Measurements from ENCODE around the gene TMEM220. TPM values are rescaled to one million over a fixed set of nuclear protein-coding genes. Genes with fewer than 3 reads are reported as not detected.

The TMEM220 gene
- total RNA-seq, 3 donors from 2014 or later (not counting 1 experiment from before 2014, with no cell fraction given), result 0.97 to 2.2 (median 1.4) TPM

DNA sequence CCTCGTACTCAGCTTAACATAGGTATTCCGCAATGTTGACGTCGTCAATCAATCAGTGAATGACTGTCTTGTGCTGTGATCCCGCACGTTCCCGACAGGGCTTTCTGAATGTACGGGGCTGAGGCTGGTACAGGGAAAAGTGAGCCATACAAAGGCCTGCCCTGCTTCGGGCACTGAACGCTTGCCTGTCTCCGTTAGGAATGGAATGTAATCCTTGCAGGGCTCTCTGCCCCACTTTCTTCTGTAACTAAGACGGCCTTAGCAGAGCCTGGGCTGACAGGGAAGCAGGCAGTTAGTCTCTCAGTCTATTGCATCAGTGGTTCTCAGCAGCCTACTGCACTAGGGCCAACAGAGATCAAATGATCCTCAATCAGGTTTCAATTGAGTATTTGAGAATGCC lies 56.5 kb downstream of the TMEM220 start:
- H3K4me1 ChIP-seq (ENCODE audit: control insufficient read depth, insufficient read depth, low read length), result no peaks in the 10 kb centered on the region
- Mint-ChIP-seq H3K27ac (no peak overlapping the region), H3K36me3 (no peaks in the 10 kb centered on the region), H3K27me3 (ENCODE audit: low read depth in 2 of 2) (no peaks in the 10 kb centered on the region), H3K9me3 (no peaks in the 10 kb centered on the region), H3K4me3 (no peak overlapping the region), H3K4me1 (no peaks in the 10 kb centered on the region)
- WGBS (ENCODE audit: insufficient coverage), result 99% methylated on average over 12 of the region's 12 CpGs
- ATAC-seq, result no peak
- TF ChIP-seq, protein P1, sequence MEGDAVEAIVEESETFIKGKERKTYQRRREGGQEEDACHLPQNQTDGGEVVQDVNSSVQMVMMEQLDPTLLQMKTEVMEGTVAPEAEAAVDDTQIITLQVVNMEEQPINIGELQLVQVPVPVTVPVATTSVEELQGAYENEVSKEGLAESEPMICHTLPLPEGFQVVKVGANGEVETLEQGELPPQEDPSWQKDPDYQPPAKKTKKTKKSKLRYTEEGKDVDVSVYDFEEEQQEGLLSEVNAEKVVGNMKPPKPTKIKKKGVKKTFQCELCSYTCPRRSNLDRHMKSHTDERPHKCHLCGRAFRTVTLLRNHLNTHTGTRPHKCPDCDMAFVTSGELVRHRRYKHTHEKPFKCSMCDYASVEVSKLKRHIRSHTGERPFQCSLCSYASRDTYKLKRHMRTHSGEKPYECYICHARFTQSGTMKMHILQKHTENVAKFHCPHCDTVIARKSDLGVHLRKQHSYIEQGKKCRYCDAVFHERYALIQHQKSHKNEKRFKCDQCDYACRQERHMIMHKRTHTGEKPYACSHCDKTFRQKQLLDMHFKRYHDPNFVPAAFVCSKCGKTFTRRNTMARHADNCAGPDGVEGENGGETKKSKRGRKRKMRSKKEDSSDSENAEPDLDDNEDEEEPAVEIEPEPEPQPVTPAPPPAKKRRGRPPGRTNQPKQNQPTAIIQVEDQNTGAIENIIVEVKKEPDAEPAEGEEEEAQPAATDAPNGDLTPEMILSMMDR (IDR thresholded peaks at IDR 0.05), result no peak
- H3K27ac ChIP-seq (ENCODE audit: low read length), result no peak overlapping the region
- no peaks in the 10 kb centered on the region for H3K9me3 ChIP-seq (ENCODE audit: control insufficient read depth, insufficient read depth, low read length)
- no peak overlapping the region for H3K4me3 ChIP-seq (ENCODE audit: low read length)
- H3K27me3 ChIP-seq (ENCODE audit: control insufficient read depth, insufficient read depth, low read length), result no peaks in the 10 kb centered on the region
- DNase-seq, result no peak
- intact Hi-C loops (cut with micrococcal nuclease), result no loop called here
- H3K36me3 ChIP-seq (ENCODE audit: control insufficient read depth, insufficient read depth, low read length), result peaks cover 24% of the 10 kb centered on the region

- no peaks in the 10 kb centered on the region for H3K9me3 Mint-ChIP-seq
- H3K9me3 ChIP-seq (ENCODE audit: control insufficient read depth, insufficient read depth, low read length), result no peaks in the 10 kb centered on the region
- DNase-seq, result no peak
- H3K27me3 ChIP-seq (ENCODE audit: control insufficient read depth, insufficient read depth, low read length), result no peaks in the 10 kb centered on the region
- no peak overlapping the region for H3K27ac ChIP-seq (ENCODE audit: low read length)
- H3K4me1 ChIP-seq (ENCODE audit: control insufficient read depth, insufficient read depth, low read length), result no peaks in the 10 kb centered on the region
- H3K27ac Mint-ChIP-seq, result no peak overlapping the region
- H3K4me3 Mint-ChIP-seq, result no peak overlapping the region
- WGBS (ENCODE audit: insufficient coverage), result 100% methylated on average over 1 of the region's 1 CpG
- no peaks in the 10 kb centered on the region for H3K4me1 Mint-ChIP-seq
- TF ChIP-seq, protein P1 (IDR thresholded peaks at IDR 0.05), result no peak
- intact Hi-C loops (cut with micrococcal nuclease), result no loop called here
- no peaks in the 10 kb centered on the region for H3K27me3 Mint-ChIP-seq (ENCODE audit: low read depth in 2 of 2)
- no peaks in the 10 kb centered on the region for H3K36me3 Mint-ChIP-seq
- ATAC-seq, result no peak
- no peak overlapping the region for H3K4me3 ChIP-seq (ENCODE audit: low read length)
- H3K36me3 ChIP-seq (ENCODE audit: control insufficient read depth, insufficient read depth, low read length), result peaks cover under 1% of the 10 kb centered on the region
Measured at GRCh38 chr17:10668775-10669174, 61.0 kb downstream of the TMEM220 start.

DNA sequence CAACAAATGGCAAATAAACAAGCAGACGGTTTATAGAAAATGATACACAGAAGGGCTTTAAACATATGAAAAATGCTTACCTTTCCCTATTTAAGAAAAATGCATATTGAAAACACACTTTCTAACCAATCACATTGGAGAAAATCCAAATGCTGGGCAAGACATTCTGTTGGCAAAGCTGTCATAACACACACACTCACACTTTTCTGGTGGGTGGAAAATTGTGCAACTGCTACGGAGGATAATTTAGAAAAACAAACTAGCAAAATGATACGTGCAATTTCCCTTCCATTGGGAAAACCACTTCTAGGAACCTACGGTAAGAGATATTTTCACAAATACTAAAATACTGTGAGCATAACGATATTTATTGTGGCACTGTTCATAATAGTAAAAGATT lies 62.9 kb downstream of the TMEM220 start:
- H3K27ac Mint-ChIP-seq, result no peak overlapping the region
- H3K9me3 Mint-ChIP-seq, result no peaks in the 10 kb centered on the region
- H3K4me1 Mint-ChIP-seq, result no peaks in the 10 kb centered on the region
- Histone ChIP-seq H3K27me3 (ENCODE audit: control insufficient read depth, insufficient read depth, low read length) (no peaks in the 10 kb centered on the region), H3K4me1 (ENCODE audit: control insufficient read depth, insufficient read depth, low read length) (no peaks in the 10 kb centered on the region), H3K4me3 (ENCODE audit: low read length) (no peak overlapping the region), H3K27ac (ENCODE audit: low read length) (no peak overlapping the region), H3K36me3 (ENCODE audit: control insufficient read depth, insufficient read depth, low read length) (no peaks in the 10 kb centered on the region), H3K9me3 (ENCODE audit: control insufficient read depth, insufficient read depth, low read length) (no peaks in the 10 kb centered on the region)
- no peak for DNase-seq
- intact Hi-C loops (cut with micrococcal nuclease), result no loop called here
- TF ChIP-seq, protein P1 (IDR thresholded peaks at IDR 0.05), result no peak
- no peak overlapping the region for H3K4me3 Mint-ChIP-seq
- WGBS (ENCODE audit: insufficient coverage), result 96% methylated on average over 3 of the region's 5 CpGs
- ATAC-seq, result no peak
- no peaks in the 10 kb centered on the region for H3K36me3 Mint-ChIP-seq
- H3K27me3 Mint-ChIP-seq (ENCODE audit: low read depth in 2 of 2), result no peaks in the 10 kb centered on the region

DNA sequence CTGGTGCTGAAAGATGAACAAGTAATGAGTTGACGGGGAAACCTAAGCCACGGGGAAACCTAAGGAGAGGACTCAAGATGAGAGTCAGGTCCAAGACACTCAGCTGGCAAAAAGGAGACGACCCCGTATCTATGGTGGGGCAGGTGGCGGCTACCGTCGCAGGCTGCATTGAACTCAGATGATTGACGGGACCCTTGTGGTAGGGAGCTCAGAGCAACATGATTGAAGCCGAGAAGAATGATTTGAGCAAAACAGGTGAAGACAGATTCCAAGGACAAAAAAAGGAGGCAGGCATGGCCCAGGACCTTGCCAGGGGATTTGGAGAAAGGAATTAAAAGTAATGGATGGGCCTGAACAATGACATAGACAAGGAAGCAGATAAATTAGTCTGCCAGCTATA lies 65.3 kb downstream of the TMEM220 start:
- H3K36me3 Mint-ChIP-seq, result peaks cover under 1% of the 10 kb centered on the region
- no peaks in the 10 kb centered on the region for H3K36me3 ChIP-seq (ENCODE audit: control insufficient read depth, insufficient read depth, low read length)
- no peaks in the 10 kb centered on the region for H3K9me3 Mint-ChIP-seq
- no peaks in the 10 kb centered on the region for H3K9me3 ChIP-seq (ENCODE audit: control insufficient read depth, insufficient read depth, low read length)
- H3K4me3 Mint-ChIP-seq, result no peak overlapping the region
- TF ChIP-seq, protein P1 (IDR thresholded peaks at IDR 0.05), result no peak
- H3K27me3 Mint-ChIP-seq (ENCODE audit: low read depth in 2 of 2), result no peaks in the 10 kb centered on the region
- intact Hi-C loops (cut with micrococcal nuclease), result no loop called here
- H3K27ac Mint-ChIP-seq, result no peak overlapping the region
- no peaks in the 10 kb centered on the region for H3K27me3 ChIP-seq (ENCODE audit: control insufficient read depth, insufficient read depth, low read length)
- H3K4me1 Mint-ChIP-seq, result no peaks in the 10 kb centered on the region
- no peak for DNase-seq
- H3K4me1 ChIP-seq (ENCODE audit: control insufficient read depth, insufficient read depth, low read length), result no peaks in the 10 kb centered on the region
- ATAC-seq, result no peak
- no peak overlapping the region for H3K4me3 ChIP-seq (ENCODE audit: low read length)
- 96% methylated on average over 9 of the region's 9 CpGs for WGBS (ENCODE audit: insufficient coverage)
- no peak overlapping the region for H3K27ac ChIP-seq (ENCODE audit: low read length)

Measured in natural killer cell (primary cell).